B cell (primary cell): ENCODE results near the gene DRC7. TPM values are rescaled to one million over a fixed set of nuclear protein-coding genes. Genes with fewer than 3 reads are reported as not detected.

Source experiments
- ATAC-seq: fragments of 200-7000 bp; cut with Tn5 transposase; one replicate; pipeline ENCODE4 v1.10.0; 2021; ENCODE audit warnings: low read depth, mild to moderate bottlenecking, moderate number of reproducible peaks, moderate library complexity
- CTCF ChIA-PET: fragments of 350-600 bp; sonication (Branson Sonifier 250); formaldehyde crosslinking; loops from one replicate; lab custom pipeline; 2021; ENCODE audit warnings: antibody characterized with exemption, inconsistent platforms; lab: Charles Lee
- POLR2A ChIA-PET: fragments of 350-600 bp; sonication (Branson Sonifier 250); formaldehyde crosslinking; loops from one replicate; lab custom pipeline; 2021; ENCODE audit warnings: antibody characterized with exemption; lab: Charles Lee
- DNase-seq: peaks from one replicate; pipeline ENCODE4 v3.0.0; 2013
- H2AFZ ChIP-seq: 2 replicates; pipeline ENCODE4 v1.6.1; 2012; ENCODE audit warnings: mild to moderate bottlenecking, low read depth, low read length; ENCODE audit not compliant: insufficient read depth, poor library complexity, severe bottlenecking
- H3K27ac ChIP-seq, 2 donors: 1 replicate in 1 of 2; 2 replicates in 1 of 2; pipeline ENCODE4 v1.5.1; 2012 to 2013; ENCODE audit warnings: low read length in 2 of 2, mild to moderate bottlenecking in 2 of 2, moderate library complexity in 1 of 2
- H3K27me3 ChIP-seq, 4 experiments: fragments of 200-600 bp in 1 of 4; sonication (generic) in 1 of 4; replicated peaks in 1 of 4; 1 replicate in 2 of 4; 2 replicates in 2 of 4; pipeline versions ENCODE4 v1.6.1 to v1.7.0; 2013 to 2016; ENCODE audit warnings: low read length in 3 of 4, mild to moderate bottlenecking in 2 of 4, mixed read lengths in 1 of 4, moderate library complexity in 1 of 4; ENCODE audit not compliant: insufficient read depth in 4 of 4, control insufficient read depth in 3 of 4; ENCODE audit errors: control extremely low read depth in 1 of 4
- H3K36me3 ChIP-seq, 2 experiments: replicated peaks in 1 of 2; 1 replicate in 1 of 2; 2 replicates in 1 of 2; pipeline versions ENCODE4 v1.6.1 to v1.7.1; 2013; ENCODE audit warnings: low read length in 1 of 2; ENCODE audit not compliant: insufficient read depth in 2 of 2, control insufficient read depth in 1 of 2; ENCODE audit errors: control extremely low read depth in 1 of 2, extremely low read depth in 1 of 2
- H3K4me1 ChIP-seq, 2 donors: fragments of 200-600 bp in 1 of 2; sonication (generic) in 1 of 2; 1 replicate in 1 of 2; 2 replicates in 1 of 2; pipeline versions ENCODE4 v1.5.1 to v1.6.1; 2013 to 2017; ENCODE audit warnings: low read length in 2 of 2; ENCODE audit not compliant: control insufficient read depth in 2 of 2, insufficient read depth in 2 of 2
- H3K4me2 ChIP-seq: replicated peaks from 2 replicates; pipeline ENCODE3; 2012; ENCODE audit warnings: mild to moderate bottlenecking, low read depth, low read length; ENCODE audit not compliant: poor library complexity, severe bottlenecking
- H3K4me3 ChIP-seq, 5 experiments: fragments of 200-600 bp in 1 of 5; sonication (generic) in 1 of 5; 1 replicate in 3 of 5; 2 replicates in 2 of 5; pipeline versions ENCODE4 v1.5.1 to v1.7.0; 2011 to 2016; ENCODE audit warnings: low read length in 4 of 5, mild to moderate bottlenecking in 4 of 5, low read depth in 2 of 5, control low read depth in 1 of 5, moderate library complexity in 1 of 5; ENCODE audit not compliant: insufficient read depth in 1 of 5; ENCODE audit errors: control extremely low read depth in 1 of 5, extremely low read depth in 1 of 5
- H3K79me2 ChIP-seq: fragments of 200-600 bp; sonication (generic); one replicate; pipeline ENCODE4 v1.6.0; 2016; ENCODE audit warnings: low read length; ENCODE audit not compliant: control insufficient read depth, insufficient read depth
- H3K9ac ChIP-seq: fragments of 200-600 bp; sonication (generic); 2 replicates; pipeline ENCODE4 v1.6.1; 2017; ENCODE audit warnings: mild to moderate bottlenecking, low read length, moderate library complexity
- H3K9me3 ChIP-seq, 3 donors: one replicate each; pipeline versions ENCODE4 v1.6.1 to v1.7.1; 2013; ENCODE audit warnings: low read length in 2 of 3; ENCODE audit not compliant: control insufficient read depth in 2 of 3, insufficient read depth in 1 of 3; ENCODE audit errors: control extremely low read depth in 1 of 3
- H4K20me1 ChIP-seq: 2 replicates; pipeline ENCODE4 v1.6.0; 2012; ENCODE audit warnings: mild to moderate bottlenecking, low read length; ENCODE audit not compliant: insufficient read depth, control insufficient read depth, poor library complexity, severe bottlenecking
- H3K27ac Mint-ChIP-seq: one replicate; pipeline ENCODE4 v1.8.0; 2021; ENCODE audit warnings: mixed read lengths
- H3K27me3 Mint-ChIP-seq: one replicate; pipeline ENCODE4 v1.8.0; 2021; ENCODE audit warnings: mixed read lengths
- H3K4me1 Mint-ChIP-seq: one replicate; pipeline ENCODE4 v1.8.0; 2021; ENCODE audit warnings: mixed read lengths
- H3K4me3 Mint-ChIP-seq: one replicate; pipeline ENCODE4 v1.8.0; 2021; ENCODE audit warnings: mixed read lengths
- H3K9me3 Mint-ChIP-seq: one replicate; pipeline ENCODE4 v1.8.0; 2022; ENCODE audit warnings: mixed read lengths; ENCODE audit not compliant: insufficient read depth
- CTCF ChIP-seq: fragments of 200-600 bp; IDR thresholded peaks from one replicate; pipeline ENCODE4 v1.8.0; 2022; ENCODE audit warnings: antibody characterized with exemption, mild to moderate bottlenecking
- EZH2 ChIP-seq: IDR thresholded peaks from 2 replicates; pipeline ENCODE4 v1.6.1; 2012; ENCODE audit warnings: borderline replicate concordance, low read depth, mild to moderate bottlenecking, moderate library complexity, low read length; ENCODE audit not compliant: insufficient read depth, poor library complexity, severe bottlenecking
- WGBS: methylation state at CpG from one replicate; pipeline ENCODE4 v1.1.5; 2013; ENCODE audit warnings: missing lambda C conversion rate; ENCODE audit not compliant: insufficient coverage; 5-methylcytosine and 5-hydroxymethylcytosine counted together
- intact Hi-C: fragments of 100-400 bp; cut with micrococcal nuclease; formaldehyde crosslinking; loops from one replicate; pipeline ENCODE4 v1.10.0; 2022
- polyA plus RNA-seq: library from polyadenylated mRNA; depleted of rRNA; stranded (reverse); fragments of >200 nt; gene quantifications from 2 replicates; pipeline ENCODE4 v1.2.3, GENCODE V29; 2012
- total RNA-seq, 2 donors: library from RNA; stranded (reverse); fragments of 120-200 nt in 1 of 2; gene quantifications; 1 replicate in 1 of 2; 2 replicates in 1 of 2; pipeline versions ENCODE4 v1.2.3 to v1.2.4, GENCODE V29; 2013 to 2022

Gene DRC7
- total and polyA plus RNA-seq, 2 donors (not counting 1 experiment from before 2014, with no cell fraction given), result 0.12 to 0.22 TPM

- H3K27me3 Mint-ChIP-seq, result peaks cover 18% of the 10 kb centered on the region
- no peak for DNase-seq
- ATAC-seq, result no peak
- H3K27ac ChIP-seq, result no peak overlapping the region
- H3K4me3 Mint-ChIP-seq, result no peak overlapping the region
- H3K27me3 ChIP-seq, result no peaks in the 10 kb centered on the region
- TF ChIP-seq CTCF, result no peak
- no peak for TF ChIP-seq EZH2
- peaks cover 0 to 3% (median 0%) of the 10 kb centered on the region in 3 donors for H3K9me3 ChIP-seq
- intact Hi-C loops, result no loop called here
- H3K4me1 Mint-ChIP-seq, result no peaks in the 10 kb centered on the region
- no peaks in the 10 kb centered on the region for H3K4me1 ChIP-seq
- no peak overlapping the region for H3K27ac Mint-ChIP-seq
- ChIA-PET CTCF (no interaction called here), POLR2A (no interaction called here)
- H4K20me1 ChIP-seq, result no peaks in the 10 kb centered on the region
- H3K4me2 ChIP-seq, result no peak overlapping the region
- no peaks in the 10 kb centered on the region for H3K9me3 Mint-ChIP-seq
- H3K36me3 ChIP-seq, result no peaks in the 10 kb centered on the region
- no peak overlapping the region for H3K4me3 ChIP-seq
- H3K79me2 ChIP-seq, result no peaks in the 10 kb centered on the region
- no peak overlapping the region for H3K9ac ChIP-seq
- no peak overlapping the region for H2AFZ ChIP-seq
- WGBS, result 100% methylated on average over 1 of the region's 4 CpGs
Observed at GRCh38 chr16:57704905-57705852, 10.6 kb downstream of the DRC7 start.

- H3K27me3 ChIP-seq, result no peaks in the 10 kb centered on the region
- POLR2A ChIA-PET, result no interaction called here
- Mint-ChIP-seq H3K27ac (no peak overlapping the region), H3K4me3 (no peak overlapping the region), H3K4me1 (no peaks in the 10 kb centered on the region), H3K9me3 (no peaks in the 10 kb centered on the region), H3K27me3 (peaks cover 21% of the 10 kb centered on the region)
- H3K36me3 ChIP-seq, result no peaks in the 10 kb centered on the region
- intact Hi-C loops, result no loop called here
- H3K9ac ChIP-seq, result no peak overlapping the region
- no peak for DNase-seq
- H4K20me1 ChIP-seq, result no peaks in the 10 kb centered on the region
- H3K27ac ChIP-seq, result no peak overlapping the region
- CTCF ChIA-PET, result no interaction called here
- no peaks in the 10 kb centered on the region for H3K79me2 ChIP-seq
- WGBS, result 75% methylated on average over 1 of the region's 1 CpG
- no peak overlapping the region for H3K4me2 ChIP-seq
- no peak for ATAC-seq
- peaks cover 0 to 3% (median 0%) of the 10 kb centered on the region in 3 donors for H3K9me3 ChIP-seq
- H3K4me1 ChIP-seq, result no peaks in the 10 kb centered on the region
- TF ChIP-seq CTCF, result no peak
- TF ChIP-seq EZH2, result no peak
- no peak overlapping the region for H2AFZ ChIP-seq
- H3K4me3 ChIP-seq, result no peak overlapping the region
Observed at GRCh38 chr16:57706717-57707116, 12.1 kb downstream of the DRC7 start.
